H1 (cell line): ENCODE results near the gene TMEM151B. TPM values are rescaled to one million over a fixed set of nuclear protein-coding genes. Genes with fewer than 3 reads are reported as not detected.

Source experiments
- CTCF ChIP-seq, 3 experiments: IDR thresholded peaks; 1 replicate in 2 of 3; 2 replicates in 1 of 3; pipeline versions ENCODE4 v1.5.1 to v1.6.1; 2011; ENCODE audit warnings: low read length in 3 of 3, mild to moderate bottlenecking in 3 of 3, inconsistent platforms in 2 of 3, low read depth in 1 of 3, moderate library complexity in 1 of 3; ENCODE audit not compliant: insufficient read depth in 1 of 3; ENCODE audit errors: control extremely low read depth in 1 of 3
- polyA plus RNA-seq, 7 experiments: library from polyadenylated mRNA; depleted of rRNA in 3 of 7; stranded (reverse) in 5 of 7; unstranded in 2 of 7; fragments of >200 nt in 5 of 7; fragments of 200-250 nt in 2 of 7; gene quantifications; 1 replicate in 5 of 7; 2 replicates in 1 of 7; 4 replicates in 1 of 7; pipeline versions ENCODE4 v1.2.1 to v1.2.3, GENCODE V29; 2011 to 2013; ENCODE audit warnings: missing spikeins in 2 of 7, mixed read lengths in 2 of 7
- total RNA-seq: library from RNA; stranded (reverse); fragmentation: NEBNext Ultra II Directional; extraction: Animal tissue kit (Norgen Biotek cat#: 25700); gene quantifications from 2 replicates; pipeline ENCODE4 v1.2.1, GENCODE V29; 2021

The TMEM151B gene
- total and polyA plus RNA-seq, 2 of the 8 experiments (the other 6 are each of a cell fraction or from before 2014, with no cell fraction given) = 8.0 to 15.5 TPM

GRCh38 chr6:44224029-44224964, 46.0 kb upstream of the TMEM151B start (continued):
- TF ChIP-seq CTCF (IDR thresholded peaks at IDR 0.05; ENCODE audit: control extremely low read depth in 1 of 3, insufficient read depth in 1 of 3, low read depth in 1 of 3, low read length in 3 of 3) = peak in 2 of 3 experiments; percentile 33 to 39; a peak in 2 of 4 replicates
